Thyroid gland (tissue), 4 donors: ENCODE results near the gene STRIP1.

ENCODE experiments used
- POLR2A ChIP-seq, 2 donors: fragments of 450-650 bp; IDR thresholded peaks; one replicate each; pipeline ENCODE4 v1.6.1; 2017; ENCODE audit warnings: antibody characterized with exemption in 2 of 2, mild to moderate bottlenecking in 2 of 2, moderate library complexity in 1 of 2
- TF ChIP-seq, protein P1 (sequence below), 6 experiments: fragments of 200-600 bp in 3 of 6; fragments of 450-650 bp in 3 of 6; sonication (generic) in 3 of 6; IDR thresholded peaks; one replicate each; pipeline ENCODE4 v1.5.1; 2016 to 2019; ENCODE audit warnings: antibody characterized with exemption in 6 of 6, mild to moderate bottlenecking in 2 of 6, inconsistent platforms in 1 of 6, moderate library complexity in 1 of 6

- TF ChIP-seq, protein P1, sequence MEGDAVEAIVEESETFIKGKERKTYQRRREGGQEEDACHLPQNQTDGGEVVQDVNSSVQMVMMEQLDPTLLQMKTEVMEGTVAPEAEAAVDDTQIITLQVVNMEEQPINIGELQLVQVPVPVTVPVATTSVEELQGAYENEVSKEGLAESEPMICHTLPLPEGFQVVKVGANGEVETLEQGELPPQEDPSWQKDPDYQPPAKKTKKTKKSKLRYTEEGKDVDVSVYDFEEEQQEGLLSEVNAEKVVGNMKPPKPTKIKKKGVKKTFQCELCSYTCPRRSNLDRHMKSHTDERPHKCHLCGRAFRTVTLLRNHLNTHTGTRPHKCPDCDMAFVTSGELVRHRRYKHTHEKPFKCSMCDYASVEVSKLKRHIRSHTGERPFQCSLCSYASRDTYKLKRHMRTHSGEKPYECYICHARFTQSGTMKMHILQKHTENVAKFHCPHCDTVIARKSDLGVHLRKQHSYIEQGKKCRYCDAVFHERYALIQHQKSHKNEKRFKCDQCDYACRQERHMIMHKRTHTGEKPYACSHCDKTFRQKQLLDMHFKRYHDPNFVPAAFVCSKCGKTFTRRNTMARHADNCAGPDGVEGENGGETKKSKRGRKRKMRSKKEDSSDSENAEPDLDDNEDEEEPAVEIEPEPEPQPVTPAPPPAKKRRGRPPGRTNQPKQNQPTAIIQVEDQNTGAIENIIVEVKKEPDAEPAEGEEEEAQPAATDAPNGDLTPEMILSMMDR (IDR thresholded peaks at IDR 0.05) = no peak
- no peak for TF ChIP-seq POLR2A (IDR thresholded peaks at IDR 0.05)
Observed at GRCh38 chr1:110057963-110058518, 23.6 kb downstream of the STRIP1 start.
